Body of pancreas (tissue), 4 donors: ENCODE results near the gene ZNF415. TPM values are rescaled to one million over a fixed set of nuclear protein-coding genes. Genes with fewer than 3 reads are reported as not detected.

Experiments used
- ATAC-seq: fragments of 150-250 bp; one replicate; pipeline ENCODE4 v1.9.1; 2016
- DNase-seq, 4 donors: peaks; one replicate each; pipeline ENCODE4 v3.0.0-alpha.2; 2019
- H3K27ac ChIP-seq, 4 donors: fragments of 200-600 bp; sonication (generic); 1 replicate in 3 of 4; 2 replicates in 1 of 4; pipeline versions ENCODE4 v1.5.1 to v1.6.1; 2016 to 2019; ENCODE audit warnings: mild to moderate bottlenecking in 1 of 4, mixed read lengths in 1 of 4, moderate library complexity in 1 of 4
- H3K27me3 ChIP-seq, 2 donors: fragments of 200-600 bp; sonication (generic); one replicate each; pipeline ENCODE4 v1.6.0; 2016; ENCODE audit warnings: mild to moderate bottlenecking in 1 of 2
- H3K36me3 ChIP-seq, 2 donors: fragments of 200-600 bp; sonication (generic); replicated peaks in 1 of 2; 2 replicates each; pipeline ENCODE4 v1.5.1; 2016; ENCODE audit warnings: low read depth in 2 of 2; ENCODE audit not compliant: insufficient read depth in 1 of 2
- H3K4me1 ChIP-seq: fragments of 200-600 bp; sonication (generic); one replicate; pipeline ENCODE4 v1.6.0; 2016
- H3K4me3 ChIP-seq, 2 donors: fragments of 200-600 bp; sonication (generic); 1 replicate in 1 of 2; 2 replicates in 1 of 2; pipeline ENCODE4 v1.5.1; 2016 to 2019
- H3K9me3 ChIP-seq, 3 donors: fragments of 200-600 bp; sonication (generic); 1 replicate in 2 of 3; 2 replicates in 1 of 3; pipeline ENCODE4 v1.5.1; 2016
- POLR2A ChIP-seq, 3 donors: fragments of 450-650 bp; IDR thresholded peaks; one replicate each; pipeline ENCODE4 v1.6.1; 2016; ENCODE audit warnings: antibody characterized with exemption in 3 of 3, mild to moderate bottlenecking in 2 of 3
- WGBS, 2 donors: methylation state at CpG; one replicate each; pipeline ENCODE4 v1.1.5; 2017; 5-methylcytosine and 5-hydroxymethylcytosine counted together
- intact Hi-C: fragments of 100-400 bp; cut with DNase I; formaldehyde crosslinking; loops from one replicate; pipeline ENCODE4 v1.15.1; 2023
- total RNA-seq, 2 donors: library from RNA; depleted of rRNA; stranded (reverse); fragments of >200 nt; gene quantifications; one replicate each; pipeline ENCODE4 v1.1.0, GENCODE V29; 2016
- TF ChIP-seq, protein P1 (sequence below), 7 experiments: fragments of 450-650 bp in 4 of 7; fragments of 200-600 bp in 3 of 7; sonication (generic) in 3 of 7; IDR thresholded peaks; one replicate each; pipeline ENCODE4 v1.5.1; 2016 to 2019; ENCODE audit warnings: antibody characterized with exemption in 7 of 7

The ZNF415 gene
- total RNA-seq, 2 donors from 2014 or later: 3.9 to 6.9 TPM

DNA sequence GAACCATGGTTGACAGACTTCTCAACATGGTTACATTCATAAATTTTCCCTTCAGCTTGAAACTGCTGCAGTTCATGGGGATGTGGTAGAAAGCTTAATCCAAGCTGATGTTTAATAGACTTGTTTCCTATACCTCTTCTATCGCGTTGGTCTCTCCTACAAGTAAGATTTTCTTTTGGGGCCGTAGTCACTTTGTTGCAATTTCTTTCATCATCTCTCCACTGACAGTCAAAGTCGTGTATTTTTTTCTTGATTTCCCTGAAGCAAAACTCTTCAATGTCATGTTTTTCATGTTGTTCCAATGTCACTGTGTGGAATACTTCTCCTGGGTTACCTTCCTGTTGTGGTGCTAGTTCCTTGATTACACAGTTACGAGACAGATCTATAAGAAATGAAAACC is 23.2 kb downstream of the ZNF415 start:
- H3K27ac ChIP-seq: no peak overlapping the region
- intact Hi-C loops: no loop called here
- no peaks in the 10 kb centered on the region for H3K27me3 ChIP-seq
- no peak for DNase-seq
- 92 to 94% methylated on average over 5 of the region's 5 CpGs for WGBS, 2 donors
- no peaks in the 10 kb centered on the region for H3K9me3 ChIP-seq
- TF ChIP-seq POLR2A (IDR thresholded peaks at IDR 0.05): no peak
- TF ChIP-seq, protein P1, sequence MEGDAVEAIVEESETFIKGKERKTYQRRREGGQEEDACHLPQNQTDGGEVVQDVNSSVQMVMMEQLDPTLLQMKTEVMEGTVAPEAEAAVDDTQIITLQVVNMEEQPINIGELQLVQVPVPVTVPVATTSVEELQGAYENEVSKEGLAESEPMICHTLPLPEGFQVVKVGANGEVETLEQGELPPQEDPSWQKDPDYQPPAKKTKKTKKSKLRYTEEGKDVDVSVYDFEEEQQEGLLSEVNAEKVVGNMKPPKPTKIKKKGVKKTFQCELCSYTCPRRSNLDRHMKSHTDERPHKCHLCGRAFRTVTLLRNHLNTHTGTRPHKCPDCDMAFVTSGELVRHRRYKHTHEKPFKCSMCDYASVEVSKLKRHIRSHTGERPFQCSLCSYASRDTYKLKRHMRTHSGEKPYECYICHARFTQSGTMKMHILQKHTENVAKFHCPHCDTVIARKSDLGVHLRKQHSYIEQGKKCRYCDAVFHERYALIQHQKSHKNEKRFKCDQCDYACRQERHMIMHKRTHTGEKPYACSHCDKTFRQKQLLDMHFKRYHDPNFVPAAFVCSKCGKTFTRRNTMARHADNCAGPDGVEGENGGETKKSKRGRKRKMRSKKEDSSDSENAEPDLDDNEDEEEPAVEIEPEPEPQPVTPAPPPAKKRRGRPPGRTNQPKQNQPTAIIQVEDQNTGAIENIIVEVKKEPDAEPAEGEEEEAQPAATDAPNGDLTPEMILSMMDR (IDR thresholded peaks at IDR 0.05): no peak
- no peaks in the 10 kb centered on the region for H3K4me1 ChIP-seq
- H3K4me3 ChIP-seq: no peak overlapping the region
- H3K36me3 ChIP-seq: peaks cover 0 to 6% of the 10 kb centered on the region in 2 donors
- no peak for ATAC-seq

- no peaks in the 10 kb centered on the region for H3K9me3 ChIP-seq
- H3K27ac ChIP-seq: peak within 1 kb of the TSS; percentile 53 to 92 (median 81)
- peak; percentile 97 to 98 (median 98) for DNase-seq
- TF ChIP-seq POLR2A (IDR thresholded peaks at IDR 0.05): peak; percentile 69 to 94 (median 89)
- TF ChIP-seq, protein P1 (IDR thresholded peaks at IDR 0.05): no peak
- H3K36me3 ChIP-seq: no peaks in the 10 kb centered on the region
- 1% methylated on average over 36 to 67 of the region's 67 CpGs for WGBS, 2 donors
- ATAC-seq: peak; percentile 99
- H3K27me3 ChIP-seq: no peaks in the 10 kb centered on the region
- peak within 1 kb of the TSS; percentile 40 to 87 for H3K4me3 ChIP-seq
- intact Hi-C loops: no loop called here
- peaks cover 21% of the 10 kb centered on the region for H3K4me1 ChIP-seq
Observed at GRCh38 chr19:53103234-53104203, 29.2 kb downstream of the ZNF415 start, which contains the start of gene ZNF160. Gene ZNF160, minus strand, starts transcription at chr19:53103422. Its CDS starts 17,146 bp downstream, at chr19:53086276.

DNA sequence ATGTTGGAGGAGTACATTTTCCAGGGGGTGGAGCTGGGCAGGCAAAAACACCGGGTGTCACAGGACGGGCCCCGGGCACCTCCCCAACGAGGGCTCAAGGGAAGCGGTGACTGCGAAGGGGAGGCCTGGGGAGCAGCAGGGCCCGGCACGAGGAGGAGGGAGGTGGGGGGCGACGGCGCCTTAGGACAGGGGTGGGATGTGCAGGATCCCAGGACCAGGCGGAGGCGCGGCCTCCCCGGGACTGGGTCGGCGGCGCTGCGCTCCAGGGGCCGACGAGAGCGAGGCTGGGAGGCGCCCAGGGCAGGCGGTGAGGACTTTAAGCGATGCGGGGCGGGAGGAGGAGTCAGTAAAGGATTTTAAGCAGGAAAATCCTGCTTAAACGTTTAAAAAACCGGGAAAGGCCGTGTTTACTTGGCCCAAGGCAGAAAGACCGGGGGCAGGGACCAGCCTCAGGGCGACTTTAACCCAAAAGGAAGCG is 29.9 kb downstream of the ZNF415 start:
- 0% methylated on average over 32 of the region's 33 CpGs for WGBS, 2 donors
- peak; percentile 22 for ATAC-seq
- Histone ChIP-seq H3K4me1 (peaks cover 21% of the 10 kb centered on the region), H3K27ac (peak overlapping the region; percentile 53 to 92 (median 81)), H3K4me3 (peak overlapping the region; percentile 40 to 87), H3K9me3 (no peaks in the 10 kb centered on the region), H3K36me3 (no peaks in the 10 kb centered on the region), H3K27me3 (no peaks in the 10 kb centered on the region)
- DNase-seq: peak; percentile 11 to 34 (median 20)
- intact Hi-C loops: no loop called here
- no peak for TF ChIP-seq POLR2A (IDR thresholded peaks at IDR 0.05)
- TF ChIP-seq, protein P1 (IDR thresholded peaks at IDR 0.05): no peak

DNA sequence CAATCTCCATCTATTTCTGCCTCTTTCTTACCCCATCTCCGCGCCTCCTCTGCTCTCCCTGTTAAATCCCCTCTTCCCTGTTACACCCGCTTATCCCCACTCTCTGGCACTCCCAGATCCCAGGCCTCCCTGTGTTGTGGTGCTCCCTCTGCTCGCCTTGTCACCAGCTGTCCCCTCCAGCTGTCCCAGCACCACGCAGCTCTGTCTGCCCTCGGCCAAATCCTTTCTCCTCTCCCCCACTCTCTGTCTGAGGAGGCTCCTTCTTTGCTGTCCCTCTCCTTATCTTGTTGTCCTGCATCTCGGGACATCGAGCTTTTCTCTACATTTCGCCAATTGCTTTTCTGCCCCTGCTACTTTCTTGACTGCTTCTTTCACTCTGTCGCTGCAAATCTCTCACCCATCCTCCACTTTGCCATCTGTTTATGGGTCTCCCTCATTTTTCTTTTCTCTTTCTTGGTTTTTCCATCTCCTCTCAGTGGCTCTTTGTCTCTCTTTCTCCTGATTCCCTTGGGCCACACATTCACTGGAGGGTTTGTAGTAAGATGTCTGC is 30.4 kb downstream of the ZNF415 start:
- intact Hi-C loops: no loop called here
- Histone ChIP-seq H3K4me3 (peak overlapping the region; percentile 40 to 87), H3K36me3 (no peaks in the 10 kb centered on the region), H3K9me3 (no peaks in the 10 kb centered on the region), H3K27ac (peak overlapping the region in 3 of 4 donors; percentile 77 to 92 (median 85)), H3K4me1 (peaks cover 21% of the 10 kb centered on the region), H3K27me3 (no peaks in the 10 kb centered on the region)
- DNase-seq: no peak
- TF ChIP-seq, protein P1 (IDR thresholded peaks at IDR 0.05): no peak
- no peak for TF ChIP-seq POLR2A (IDR thresholded peaks at IDR 0.05)
- WGBS, 2 donors: 28 to 34% methylated on average over 10 of the region's 10 CpGs
- no peak for ATAC-seq
